ENCODE results near the gene RPF1.
A peak's percentile ranks its signal among the peaks of the same experiment; 100 is the strongest.
"Not testable (repeated sequence)": the region's sequence is repeated elsewhere in the genome, so short reads cannot be mapped to it uniquely, and the experiment has no call there.

The RPF1 gene

GRCh38 chr1:84478876-84479868, at the start of gene RPF1:
Gene RPF1 (plus strand): TSS chr1:84479266. CDS start chr1:84479282, 16 bp downstream.
- peaks cover 15% of the 10 kb centered on the region for H3K9me3 Mint-ChIP-seq
- H3K27ac Mint-ChIP-seq: peak within 1 kb of the TSS; percentile 98
- peaks cover 45% of the 10 kb centered on the region for H3K4me1 Mint-ChIP-seq
- H3K4me3 Mint-ChIP-seq: peak within 1 kb of the TSS; percentile 100
- peaks cover 28% of the 10 kb centered on the region for H3K36me3 Mint-ChIP-seq
- H3K27me3 Mint-ChIP-seq: peaks cover 18% of the 10 kb centered on the region

- Mint-ChIP-seq H3K4me1 (peaks cover 11% of the 10 kb centered on the region), H3K27ac (no peak overlapping the region), H3K9me3 (no peaks in the 10 kb centered on the region), H3K27me3 (no peaks in the 10 kb centered on the region), H3K4me3 (no peak overlapping the region), H3K36me3 (peaks cover 2% of the 10 kb centered on the region)
Measured at GRCh38 chr1:84430546-84430945, 48.5 kb upstream of the RPF1 start.

- H3K9me3 Mint-ChIP-seq: no peaks in the 10 kb centered on the region
- H3K4me3 Mint-ChIP-seq: peak overlapping the region; percentile 68
- peaks cover 2% of the 10 kb centered on the region for H3K36me3 Mint-ChIP-seq
- H3K4me1 Mint-ChIP-seq: peaks cover 11% of the 10 kb centered on the region
- no peaks in the 10 kb centered on the region for H3K27me3 Mint-ChIP-seq
- H3K27ac Mint-ChIP-seq: peak overlapping the region; percentile 33
Measured at GRCh38 chr1:84433258-84434080, 45.6 kb upstream of the RPF1 start.

- Mint-ChIP-seq H3K4me3 (peak overlapping the region; percentile 68), H3K36me3 (no peaks in the 10 kb centered on the region), H3K27ac (peak overlapping the region; percentile 33), H3K4me1 (peaks cover 11% of the 10 kb centered on the region), H3K27me3 (no peaks in the 10 kb centered on the region), H3K9me3 (no peaks in the 10 kb centered on the region)
Measured at GRCh38 chr1:84434081-84434769, 44.8 kb upstream of the RPF1 start.

- H3K9me3 Mint-ChIP-seq: no peaks in the 10 kb centered on the region
- H3K27me3 Mint-ChIP-seq: no peaks in the 10 kb centered on the region
- H3K4me1 Mint-ChIP-seq: peaks cover 11% of the 10 kb centered on the region
- no peaks in the 10 kb centered on the region for H3K36me3 Mint-ChIP-seq
- H3K27ac Mint-ChIP-seq: no peak overlapping the region
- H3K4me3 Mint-ChIP-seq: no peak overlapping the region
Measured at GRCh38 chr1:84434801-84435549, 44.1 kb upstream of the RPF1 start.

- peaks cover 15% of the 10 kb centered on the region for H3K4me1 Mint-ChIP-seq
- H3K36me3 Mint-ChIP-seq: no peaks in the 10 kb centered on the region
- no peaks in the 10 kb centered on the region for H3K9me3 Mint-ChIP-seq
- no peak overlapping the region for H3K27ac Mint-ChIP-seq
- no peak overlapping the region for H3K4me3 Mint-ChIP-seq
- no peaks in the 10 kb centered on the region for H3K27me3 Mint-ChIP-seq
Measured at GRCh38 chr1:84436876-84437655, 42.0 kb upstream of the RPF1 start.

- H3K4me3 Mint-ChIP-seq: peak overlapping the region; percentile 47
- H3K27me3 Mint-ChIP-seq: peaks cover 1% of the 10 kb centered on the region
- no peaks in the 10 kb centered on the region for H3K9me3 Mint-ChIP-seq
- peak overlapping the region; percentile 6 for H3K27ac Mint-ChIP-seq
- H3K36me3 Mint-ChIP-seq: no peaks in the 10 kb centered on the region
- H3K4me1 Mint-ChIP-seq: peaks cover 12% of the 10 kb centered on the region
Measured at GRCh38 chr1:84442256-84442655, 36.8 kb upstream of the RPF1 start.

- not testable (repeated sequence) for H3K36me3 Mint-ChIP-seq, H3K27me3 Mint-ChIP-seq, H3K27ac Mint-ChIP-seq, H3K9me3 Mint-ChIP-seq
- Mint-ChIP-seq H3K4me3 (peak overlapping the region; percentile 47), H3K4me1 (peaks cover 12% of the 10 kb centered on the region)
Measured at GRCh38 chr1:84442747-84443646, 36.1 kb upstream of the RPF1 start.

GRCh38 chr1:84448704-84449103, 30.4 kb upstream of the RPF1 start:
- H3K9me3 Mint-ChIP-seq, H3K4me3 Mint-ChIP-seq, H3K27me3 Mint-ChIP-seq, H3K4me1 Mint-ChIP-seq, H3K36me3 Mint-ChIP-seq, H3K27ac Mint-ChIP-seq: not testable (repeated sequence)

- Mint-ChIP-seq H3K9me3 (no peaks in the 10 kb centered on the region), H3K27ac (no peak overlapping the region), H3K4me3 (no peak overlapping the region), H3K4me1 (no peaks in the 10 kb centered on the region), H3K36me3 (peaks cover 1% of the 10 kb centered on the region), H3K27me3 (peaks cover 3% of the 10 kb centered on the region)
Measured at GRCh38 chr1:84450910-84451309, 28.2 kb upstream of the RPF1 start.

GRCh38 chr1:84452436-84452835, 26.6 kb upstream of the RPF1 start:
- H3K4me3 Mint-ChIP-seq: no peak overlapping the region
- H3K4me1 Mint-ChIP-seq: no peaks in the 10 kb centered on the region
- H3K36me3 Mint-ChIP-seq: peaks cover 1% of the 10 kb centered on the region
- H3K27me3 Mint-ChIP-seq: peaks cover 7% of the 10 kb centered on the region
- no peak overlapping the region for H3K27ac Mint-ChIP-seq
- no peaks in the 10 kb centered on the region for H3K9me3 Mint-ChIP-seq

GRCh38 chr1:84462118-84462517, 16.9 kb upstream of the RPF1 start:
- H3K36me3 Mint-ChIP-seq: peaks cover 2% of the 10 kb centered on the region
- H3K4me3 Mint-ChIP-seq: no peak overlapping the region
- peaks cover 16% of the 10 kb centered on the region for H3K27me3 Mint-ChIP-seq
- H3K9me3 Mint-ChIP-seq: no peaks in the 10 kb centered on the region
- no peaks in the 10 kb centered on the region for H3K4me1 Mint-ChIP-seq
- no peak overlapping the region for H3K27ac Mint-ChIP-seq

- Mint-ChIP-seq H3K4me1 (no peaks in the 10 kb centered on the region), H3K27me3 (peaks cover 46% of the 10 kb centered on the region), H3K27ac (no peak overlapping the region), H3K36me3 (peaks cover 2% of the 10 kb centered on the region), H3K9me3 (no peaks in the 10 kb centered on the region), H3K4me3 (no peak overlapping the region)
Measured at GRCh38 chr1:84467298-84467697, 11.8 kb upstream of the RPF1 start.
